Activated CD8-positive, alpha-beta memory T cell treated with anti-CD3 and anti-CD28 coated beads, Interleukin-2, amount 10 ng/mL, durations not matched to agents 7 days and 5 days (primary cell): ENCODE measurements around the gene DNAJC15. TPM values are rescaled to one million over a fixed set of nuclear protein-coding genes. Genes with fewer than 3 reads are reported as not detected.

Source experiments
- ATAC-seq: fragments of 150-1000 bp; cut with Tn5 transposase; one replicate; pipeline ENCODE4 v1.10.0; 2021; ENCODE audit warnings: moderate library complexity
- CTCF ChIA-PET: fragments of 350-600 bp; sonication (Branson Sonifier 250); formaldehyde crosslinking; loops from one replicate; lab custom pipeline; 2021; ENCODE audit warnings: antibody characterized with exemption; lab: Charles Lee
- DNase-seq: peaks from one replicate; pipeline ENCODE4 v3.0.0-alpha.2; 2020
- H3K27ac Mint-ChIP-seq: one replicate; pipeline ENCODE4 v1.8.0; 2021; ENCODE audit warnings: mild to moderate bottlenecking, mixed read lengths
- H3K27me3 Mint-ChIP-seq: one replicate; pipeline ENCODE4 v1.8.0; 2021; ENCODE audit warnings: mixed read lengths
- H3K36me3 Mint-ChIP-seq: one replicate; pipeline ENCODE4 v1.8.0; 2021; ENCODE audit warnings: mild to moderate bottlenecking, mixed read lengths
- H3K4me1 Mint-ChIP-seq: one replicate; pipeline ENCODE4 v1.8.0; 2021; ENCODE audit warnings: mixed read lengths
- H3K4me3 Mint-ChIP-seq: one replicate; pipeline ENCODE4 v1.8.0; 2021; ENCODE audit warnings: mild to moderate bottlenecking, moderate library complexity, mixed read lengths
- H3K9me3 Mint-ChIP-seq: one replicate; pipeline ENCODE4 v1.8.0; 2022; ENCODE audit warnings: low read depth, mixed read lengths
- total RNA-seq, 2 experiments: library from RNA; stranded (reverse); gene quantifications; one replicate each; pipeline ENCODE4 v1.2.3, GENCODE V29; 2021

The DNAJC15 gene
- total RNA-seq, 2 experiments from 2014 or later: 14.4 to 14.8 TPM

GRCh38 chr13:42991898-42992763 lies 31.3 kb upstream of the DNAJC15 start, which contains the start of gene EPSTI1:
TSS of gene EPSTI1 (minus strand) at chr13:42992241. CDS start at chr13:42992165, 76 bp downstream.
- Mint-ChIP-seq H3K4me3 (peak within 1 kb of the TSS; percentile 97), H3K27ac (peak within 1 kb of the TSS; percentile 99), H3K36me3 (peaks cover 32% of the 10 kb centered on the region), H3K4me1 (peaks cover 56% of the 10 kb centered on the region), H3K9me3 (no peaks in the 10 kb centered on the region), H3K27me3 (no peaks in the 10 kb centered on the region)
- DNase-seq: peak; percentile 92
- CTCF ChIA-PET: interaction anchor here (0.9 to 3.2 kb wide), 8 partner anchors 21 to 94 kb away, joined by 3 to 15 read pairs (median 6); partner anchors contain the start of gene DNAJC15
- ATAC-seq: peak; percentile 87

- Mint-ChIP-seq H3K36me3 (peaks cover 25% of the 10 kb centered on the region), H3K4me3 (peak overlapping the region; percentile 97), H3K4me1 (peaks cover 56% of the 10 kb centered on the region), H3K9me3 (no peaks in the 10 kb centered on the region), H3K27me3 (no peaks in the 10 kb centered on the region), H3K27ac (peak overlapping the region; percentile 99)
- CTCF ChIA-PET: interaction anchor here (1.4 to 3.2 kb wide), 6 partner anchors 21 to 94 kb away, joined by 3 to 15 read pairs (median 6); partner anchors contain the start of gene DNAJC15
- ATAC-seq: no peak
- DNase-seq: peak; percentile 45
Observed at GRCh38 chr13:42992764-42993122, 30.6 kb upstream of the DNAJC15 start.

- Mint-ChIP-seq H3K36me3 (peaks cover 18% of the 10 kb centered on the region), H3K9me3 (no peaks in the 10 kb centered on the region), H3K4me3 (no peak overlapping the region), H3K27me3 (no peaks in the 10 kb centered on the region), H3K27ac (no peak overlapping the region), H3K4me1 (peaks cover 50% of the 10 kb centered on the region)
- CTCF ChIA-PET: no interaction called here
- ATAC-seq: no peak
- DNase-seq: no peak
Observed at GRCh38 chr13:42994878-42995277, 28.5 kb upstream of the DNAJC15 start.

GRCh38 chr13:42996584-42996983 lies 26.8 kb upstream of the DNAJC15 start:
- H3K27ac Mint-ChIP-seq: no peak overlapping the region
- H3K4me1 Mint-ChIP-seq: peaks cover 42% of the 10 kb centered on the region
- H3K9me3 Mint-ChIP-seq: no peaks in the 10 kb centered on the region
- CTCF ChIA-PET: interaction anchor here (0.8 kb wide), 2 partner anchors 26 to 28 kb away, joined by 3 read pairs; no protein-coding TSS in a partner anchor
- DNase-seq (no peak), ATAC-seq (peak; percentile 9)
- no peak overlapping the region for H3K4me3 Mint-ChIP-seq
- no peaks in the 10 kb centered on the region for H3K27me3 Mint-ChIP-seq
- peaks cover 5% of the 10 kb centered on the region for H3K36me3 Mint-ChIP-seq

- Mint-ChIP-seq H3K4me1 (peaks cover 42% of the 10 kb centered on the region), H3K27me3 (no peaks in the 10 kb centered on the region), H3K9me3 (no peaks in the 10 kb centered on the region), H3K27ac (no peak overlapping the region), H3K4me3 (no peak overlapping the region), H3K36me3 (peaks cover 7% of the 10 kb centered on the region)
- ATAC-seq (no peak), DNase-seq (no peak)
- CTCF ChIA-PET: interaction anchor here (1.1 kb wide), 1 partner anchor 86 kb away, joined by 3 read pairs; no protein-coding TSS in a partner anchor
Observed at GRCh38 chr13:42997381-42997780, 26.0 kb upstream of the DNAJC15 start.

GRCh38 chr13:42999491-42999890 lies 23.9 kb upstream of the DNAJC15 start:
- no peaks in the 10 kb centered on the region for H3K27me3 Mint-ChIP-seq
- no peak overlapping the region for H3K4me3 Mint-ChIP-seq
- H3K4me1 Mint-ChIP-seq: peaks cover 29% of the 10 kb centered on the region
- no peak for ATAC-seq
- peaks cover 5% of the 10 kb centered on the region for H3K36me3 Mint-ChIP-seq
- H3K27ac Mint-ChIP-seq: no peak overlapping the region
- H3K9me3 Mint-ChIP-seq: no peaks in the 10 kb centered on the region
- no peak for DNase-seq
- CTCF ChIA-PET: interaction anchor here (1.8 kb wide), 1 partner anchor 23 kb away, joined by 4 read pairs; no protein-coding TSS in a partner anchor

- CTCF ChIA-PET: interaction anchor here (1.8 kb wide), 1 partner anchor 22 kb away, joined by 4 read pairs; no protein-coding TSS in a partner anchor
- DNase-seq (no peak), ATAC-seq (no peak)
- no peak overlapping the region for H3K27ac Mint-ChIP-seq
- no peaks in the 10 kb centered on the region for H3K27me3 Mint-ChIP-seq
- H3K4me1 Mint-ChIP-seq: peaks cover 23% of the 10 kb centered on the region
- peaks cover 5% of the 10 kb centered on the region for H3K36me3 Mint-ChIP-seq
- no peaks in the 10 kb centered on the region for H3K9me3 Mint-ChIP-seq
- H3K4me3 Mint-ChIP-seq: no peak overlapping the region
Observed at GRCh38 chr13:43000676-43001075, 22.7 kb upstream of the DNAJC15 start.

GRCh38 chr13:43002021-43002420 lies 21.4 kb upstream of the DNAJC15 start:
- no peak for ATAC-seq
- no peak for DNase-seq
- Mint-ChIP-seq H3K27me3 (peaks cover 5% of the 10 kb centered on the region), H3K27ac (no peak overlapping the region), H3K4me3 (no peak overlapping the region), H3K36me3 (peaks cover 5% of the 10 kb centered on the region), H3K9me3 (no peaks in the 10 kb centered on the region), H3K4me1 (peaks cover 10% of the 10 kb centered on the region)
- CTCF ChIA-PET: no interaction called here

- H3K27ac Mint-ChIP-seq: no peak overlapping the region
- H3K4me1 Mint-ChIP-seq: peaks cover 1% of the 10 kb centered on the region
Observed at GRCh38 chr13:43003010-43003409, 20.4 kb upstream of the DNAJC15 start.

GRCh38 chr13:43003729-43004128 lies 19.7 kb upstream of the DNAJC15 start:
- no peaks in the 10 kb centered on the region for H3K9me3 Mint-ChIP-seq
- ATAC-seq (no peak), DNase-seq (no peak)
- CTCF ChIA-PET: no interaction called here
- no peak overlapping the region for H3K27ac Mint-ChIP-seq
- no peak overlapping the region for H3K4me3 Mint-ChIP-seq
- H3K4me1 Mint-ChIP-seq: no peaks in the 10 kb centered on the region
- peaks cover 5% of the 10 kb centered on the region for H3K36me3 Mint-ChIP-seq
- H3K27me3 Mint-ChIP-seq: peaks cover 12% of the 10 kb centered on the region

More at GRCh38 chr13:43003010-43003409, 20.4 kb upstream of the DNAJC15 start:
- DNase-seq (no peak), ATAC-seq (no peak)
- H3K9me3 Mint-ChIP-seq: no peaks in the 10 kb centered on the region
- H3K4me3 Mint-ChIP-seq: no peak overlapping the region
- peaks cover 5% of the 10 kb centered on the region for H3K36me3 Mint-ChIP-seq
- H3K27me3 Mint-ChIP-seq: peaks cover 9% of the 10 kb centered on the region
- CTCF ChIA-PET: no interaction called here

- Mint-ChIP-seq H3K4me3 (no peak overlapping the region), H3K4me1 (no peaks in the 10 kb centered on the region), H3K27ac (no peak overlapping the region), H3K27me3 (peaks cover 20% of the 10 kb centered on the region), H3K9me3 (no peaks in the 10 kb centered on the region), H3K36me3 (peaks cover 5% of the 10 kb centered on the region)
- no peak for DNase-seq
- CTCF ChIA-PET: interaction anchor here (1.3 kb wide), 1 partner anchor 9 kb away, joined by 4 read pairs; no protein-coding TSS in a partner anchor
- ATAC-seq: no peak
Observed at GRCh38 chr13:43005460-43006236, 17.7 kb upstream of the DNAJC15 start.

- H3K36me3 Mint-ChIP-seq: peaks cover 3% of the 10 kb centered on the region
- no peaks in the 10 kb centered on the region for H3K4me1 Mint-ChIP-seq
- ATAC-seq (no peak), DNase-seq (no peak)
- no peaks in the 10 kb centered on the region for H3K9me3 Mint-ChIP-seq
- peaks cover 20% of the 10 kb centered on the region for H3K27me3 Mint-ChIP-seq
- H3K4me3 Mint-ChIP-seq: no peak overlapping the region
- H3K27ac Mint-ChIP-seq: no peak overlapping the region
- CTCF ChIA-PET: no interaction called here
Observed at GRCh38 chr13:43006893-43007631, 16.3 kb upstream of the DNAJC15 start.
